A549 treated with Hydrocortisone at 1 μM for 4 hours (cell line): ENCODE measurements around the gene CAVIN2. TPM values are rescaled to one million over a fixed set of nuclear protein-coding genes. Genes with fewer than 3 reads are reported as not detected.

Experiments used
- total RNA-seq: library from RNA; stranded (reverse); fragments of 200-300 nt; extraction: Qiagen RNA extraction; gene quantifications from 5 replicates; pipeline ENCODE4 v1.2.3, GENCODE V29; 2022

Gene CAVIN2, protein sequence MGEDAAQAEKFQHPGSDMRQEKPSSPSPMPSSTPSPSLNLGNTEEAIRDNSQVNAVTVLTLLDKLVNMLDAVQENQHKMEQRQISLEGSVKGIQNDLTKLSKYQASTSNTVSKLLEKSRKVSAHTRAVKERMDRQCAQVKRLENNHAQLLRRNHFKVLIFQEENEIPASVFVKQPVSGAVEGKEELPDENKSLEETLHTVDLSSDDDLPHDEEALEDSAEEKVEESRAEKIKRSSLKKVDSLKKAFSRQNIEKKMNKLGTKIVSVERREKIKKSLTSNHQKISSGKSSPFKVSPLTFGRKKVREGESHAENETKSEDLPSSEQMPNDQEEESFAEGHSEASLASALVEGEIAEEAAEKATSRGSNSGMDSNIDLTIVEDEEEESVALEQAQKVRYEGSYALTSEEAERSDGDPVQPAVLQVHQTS
- total RNA-seq, result 35.0 to 72.9 TPM (median 54.7 TPM) in 5 replicates

DNA sequence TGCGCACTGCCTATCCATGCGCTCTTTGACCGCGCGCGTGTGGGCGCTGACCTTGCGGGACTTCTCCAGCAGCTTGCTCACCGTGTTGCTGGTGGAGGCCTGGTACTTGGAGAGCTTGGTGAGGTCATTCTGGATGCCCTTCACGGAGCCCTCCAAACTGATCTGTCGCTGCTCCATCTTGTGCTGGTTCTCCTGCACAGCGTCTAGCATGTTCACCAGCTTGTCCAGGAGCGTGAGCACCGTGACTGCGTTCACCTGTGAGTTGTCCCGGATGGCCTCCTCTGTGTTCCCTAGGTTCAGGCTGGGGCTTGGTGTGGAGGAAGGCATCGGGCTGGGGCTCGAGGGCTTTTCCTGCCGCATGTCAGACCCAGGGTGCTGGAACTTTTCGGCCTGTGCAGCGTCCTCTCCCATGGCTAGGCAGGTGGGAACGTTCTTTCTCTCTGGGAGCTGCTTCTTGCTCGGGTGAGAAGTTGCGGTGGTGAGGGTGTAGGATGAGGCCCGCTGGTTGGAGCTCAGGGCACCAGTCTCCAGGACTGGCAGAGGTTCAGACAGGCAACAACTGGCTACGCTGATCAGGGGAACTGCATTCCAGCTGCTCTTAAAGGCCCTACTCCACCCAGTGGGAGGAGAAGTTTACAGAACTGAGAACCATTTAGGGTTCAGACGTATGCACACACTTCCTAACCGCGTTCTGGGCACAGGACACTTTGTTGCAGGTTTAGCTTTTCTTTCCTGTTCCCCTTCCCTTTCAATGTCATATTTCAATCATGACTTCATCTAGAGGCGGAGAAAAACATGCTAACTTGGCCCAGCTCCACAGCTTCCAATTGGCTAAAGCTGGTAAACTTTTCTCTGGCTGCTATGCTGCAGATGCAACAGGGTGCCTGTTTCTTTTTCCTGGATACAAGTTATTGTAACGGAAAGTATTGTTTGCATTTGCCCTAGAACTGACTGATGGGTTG lies at the start of gene CAVIN2:
CAVIN2 (minus strand) TSS at position 574 of the 962 bp plus-strand sequence; CDS start at position 411, 163 bp downstream.

Other genes starting within 250 kb of the CAVIN2 start
- 10.2 to 14.0 TPM (median 12.8 TPM) in 5 replicates for gene NABP1, start 169.0 kb downstream of the CAVIN2 start, total RNA-seq